HepG2 (cell line): ENCODE results near the gene HORMAD2. TPM values are rescaled to one million over a fixed set of nuclear protein-coding genes. Genes with fewer than 3 reads are reported as not detected.

Experiments used
- AGO1 ChIP-seq: fragments of 200-400 bp; formaldehyde crosslinking; IDR thresholded peaks from 2 replicates; pipeline ENCODE4 v1.6.1; 2017; ENCODE audit warnings: mild to moderate bottlenecking, low read depth, low read length, moderate library complexity; ENCODE audit not compliant: poor library complexity, severe bottlenecking
- AGO2 ChIP-seq: fragments of 200-400 bp; formaldehyde crosslinking; optimal IDR thresholded peaks from 2 replicates; pipeline ENCODE3; 2017; ENCODE audit warnings: mild to moderate bottlenecking, low read depth, low read length, moderate library complexity
- ARID2 ChIP-seq: sonication (generic); formaldehyde crosslinking; IDR thresholded peaks from 2 replicates; pipeline ENCODE4 v1.8.1; 2022; ENCODE audit warnings: mild to moderate bottlenecking, missing genetic modification reagents, borderline replicate concordance
- CEBPG ChIP-seq: IDR thresholded peaks from 2 replicates; pipeline ENCODE4 v1.6.1; 2016
- CEBPZ ChIP-seq: IDR thresholded peaks from 2 replicates; pipeline ENCODE4 v1.6.1; 2012; ENCODE audit warnings: low read length, improper control_type of control experiment
- DNMT3B ChIP-seq: conservative IDR thresholded peaks from 2 replicates; pipeline ENCODE4 v1.6.1; 2016; ENCODE audit warnings: missing biosample characterization, control low read depth
- EED ChIP-seq: sonication (generic); formaldehyde crosslinking; IDR thresholded peaks from 2 replicates; pipeline ENCODE4 v1.5.0; 2020; ENCODE audit warnings: mild to moderate bottlenecking, missing genetic modification reagents
- EP300 ChIP-seq, 3 experiments: sonication (generic) in 1 of 3; formaldehyde crosslinking in 1 of 3; IDR thresholded peaks; 2 replicates each; pipeline versions ENCODE4 v1.5.1 to v1.6.1; 2011 to 2020; ENCODE audit warnings: low read depth in 2 of 3, low read length in 2 of 3, borderline replicate concordance in 1 of 3, improper control_type of control experiment in 1 of 3, mild to moderate bottlenecking in 1 of 3, missing genetic modification reagents in 1 of 3, moderate library complexity in 1 of 3
- ETV5 ChIP-seq: IDR thresholded peaks from 2 replicates; pipeline ENCODE4 v1.6.1; 2018; ENCODE audit warnings: missing biosample characterization, missing genetic modification reagents, inconsistent platforms, borderline replicate concordance
- FOXA1 ChIP-seq, 2 experiments: fragments of 450-650 bp in 1 of 2; sonication (generic) in 1 of 2; formaldehyde crosslinking in 1 of 2; IDR thresholded peaks; 2 replicates each; pipeline versions ENCODE4 v1.4.0 to v1.6.1; 2016 to 2020; ENCODE audit warnings: missing genetic modification reagents in 1 of 2
- IRF9 ChIP-seq: sonication (generic); formaldehyde crosslinking; IDR thresholded peaks from 2 replicates; pipeline ENCODE4 v1.8.0; 2022; ENCODE audit warnings: missing genetic modification reagents, mild to moderate bottlenecking, borderline replicate concordance
- ISL2 ChIP-seq: sonication (generic); formaldehyde crosslinking; IDR thresholded peaks from 2 replicates; pipeline ENCODE4 v1.5.0; 2020; ENCODE audit warnings: missing genetic modification reagents
- MEIS2 ChIP-seq: sonication (generic); formaldehyde crosslinking; IDR thresholded peaks from 2 replicates; pipeline ENCODE4 v1.9.0; 2021; ENCODE audit warnings: mild to moderate bottlenecking, missing genetic modification reagents
- MYC ChIP-seq: sonication (generic); formaldehyde crosslinking; IDR thresholded peaks from 2 replicates; pipeline ENCODE4 v1.9.0; 2021; ENCODE audit warnings: missing genetic modification reagents, borderline replicate concordance
- NFRKB ChIP-seq: fragments of 450-650 bp; IDR thresholded peaks from 2 replicates; pipeline ENCODE4 v1.6.1; 2017
- PREB ChIP-seq: sonication (generic); formaldehyde crosslinking; IDR thresholded peaks from 2 replicates; pipeline ENCODE4 v1.4.0; 2020; ENCODE audit warnings: missing genetic modification reagents
- SOX5 ChIP-seq: IDR thresholded peaks from 2 replicates; pipeline ENCODE4 v1.6.1; 2016; ENCODE audit warnings: borderline replicate concordance
- TEAD2 ChIP-seq: sonication (generic); formaldehyde crosslinking; IDR thresholded peaks from 2 replicates; pipeline ENCODE4 v1.9.0; 2021; ENCODE audit warnings: missing genetic modification reagents
- TSC22D2 ChIP-seq: sonication (generic); formaldehyde crosslinking; IDR thresholded peaks from 2 replicates; pipeline ENCODE4 v1.5.1; 2020; ENCODE audit warnings: missing genetic modification reagents, mild to moderate bottlenecking, borderline replicate concordance
- ZBTB37 ChIP-seq: sonication (generic); formaldehyde crosslinking; IDR thresholded peaks from 2 replicates; pipeline ENCODE4 v1.4.0; 2020; ENCODE audit warnings: mild to moderate bottlenecking, missing genetic modification reagents
- ZFY ChIP-seq: sonication (generic); formaldehyde crosslinking; IDR thresholded peaks from 2 replicates; pipeline ENCODE4 v1.4.0; 2020; ENCODE audit warnings: missing genetic modification reagents
- ZSCAN5A ChIP-seq: sonication (generic); formaldehyde crosslinking; IDR thresholded peaks from 2 replicates; pipeline ENCODE4 v1.8.0; 2022; ENCODE audit warnings: mild to moderate bottlenecking, missing genetic modification reagents, borderline replicate concordance
- polyA plus RNA-seq, 8 experiments: library from polyadenylated mRNA; depleted of rRNA in 3 of 8; stranded (reverse) in 7 of 8; unstranded in 1 of 8; fragments of >200 nt; fragmentation: Illumina TruSeq in 4 of 8; extraction: Trizol in 4 of 8; gene quantifications; 2 replicates each; pipeline versions ENCODE4 v1.2.1 to v1.2.3, GENCODE V29; 2011 to 2016; ENCODE audit warnings: low read depth in 4 of 8, missing spikeins in 1 of 8, mixed read lengths in 1 of 8; ENCODE audit not compliant: insufficient read depth in 1 of 8
- total RNA-seq, 5 experiments: library from RNA; depleted of rRNA; stranded (reverse); fragments of >200 nt; fragmentation: Illumina TruSeq; extraction: Trizol; gene quantifications; 2 replicates each; pipeline ENCODE4 v1.2.3, GENCODE V29; 2016; ENCODE audit warnings: low read depth in 1 of 5

HORMAD2 gene
- total and polyA plus RNA-seq, 2 of the 13 experiments (the other 11 are each of a cell fraction or from before 2014, with no cell fraction given), result not detected

- no peak for TF ChIP-seq CEBPZ
- TF ChIP-seq ARID2, result no peak
- TF ChIP-seq ZSCAN5A (CRISPR knock-in tag), result no peak
- no peak for TF ChIP-seq PREB (CRISPR knock-in tag)
- no peak for TF ChIP-seq TEAD2 (CRISPR knock-in tag)
- TF ChIP-seq DNMT3B (CRISPR knock-in tag), result no peak
- TF ChIP-seq MEIS2 (CRISPR knock-in tag), result peak; percentile 73; the same call in 1 of the 2 replicates
- TF ChIP-seq EP300 (IDR thresholded peaks at IDR 0.05; ENCODE audit: low read depth in 2 of 2, low read length in 2 of 2), result peak; percentile 57 to 64; a peak in 3 of 4 replicates
- peak; percentile 84; the same call in 1 of the 2 replicates for TF ChIP-seq EP300 (CRISPR knock-in tag; IDR thresholded peaks at IDR 0.05; ENCODE audit: borderline replicate concordance)
- TF ChIP-seq SOX5, result peak; percentile 64; the same call in 1 of the 2 replicates
- no peak for TF ChIP-seq AGO2
- no peak for TF ChIP-seq EED (CRISPR knock-in tag)
- TF ChIP-seq ISL2 (CRISPR knock-in tag), result peak; percentile 37; the same call in 1 of the 2 replicates
- TF ChIP-seq ZFY (CRISPR knock-in tag), result 0 out of 2 replicates have a peak, but pooled peaks have one; percentile 25
- peak; percentile 48; the same call in 1 of the 2 replicates for TF ChIP-seq ETV5 (CRISPR knock-in tag)
- TF ChIP-seq CEBPG (CRISPR knock-in tag), result peak; percentile 63
- TF ChIP-seq IRF9 (CRISPR knock-in tag), result no peak
- TF ChIP-seq MYC (CRISPR knock-in tag), result peak; percentile 68; the same call in 1 of the 2 replicates
- no peak for TF ChIP-seq FOXA1 (IDR thresholded peaks at IDR 0.05)
- TF ChIP-seq FOXA1 (CRISPR knock-in tag; IDR thresholded peaks at IDR 0.05), result peak; percentile 55; the same call in 1 of the 2 replicates
- no peak for TF ChIP-seq AGO1
- TF ChIP-seq ZBTB37, result no peak
- TF ChIP-seq NFRKB, result no peak
- TF ChIP-seq TSC22D2 (CRISPR knock-in tag), result no peak
These were observed 126.7 kb downstream of the HORMAD2 start (continued) for GRCh38 chr22:30206944-30207343.
